Effector CD8-positive, alpha-beta T cell (primary cell): ENCODE results near the gene SORBS1.

Experiments
- DNase-seq: peaks from one replicate; lab custom pipeline; 2025; lab: John Stamatoyannopoulos, UW

Gene SORBS1

DNA sequence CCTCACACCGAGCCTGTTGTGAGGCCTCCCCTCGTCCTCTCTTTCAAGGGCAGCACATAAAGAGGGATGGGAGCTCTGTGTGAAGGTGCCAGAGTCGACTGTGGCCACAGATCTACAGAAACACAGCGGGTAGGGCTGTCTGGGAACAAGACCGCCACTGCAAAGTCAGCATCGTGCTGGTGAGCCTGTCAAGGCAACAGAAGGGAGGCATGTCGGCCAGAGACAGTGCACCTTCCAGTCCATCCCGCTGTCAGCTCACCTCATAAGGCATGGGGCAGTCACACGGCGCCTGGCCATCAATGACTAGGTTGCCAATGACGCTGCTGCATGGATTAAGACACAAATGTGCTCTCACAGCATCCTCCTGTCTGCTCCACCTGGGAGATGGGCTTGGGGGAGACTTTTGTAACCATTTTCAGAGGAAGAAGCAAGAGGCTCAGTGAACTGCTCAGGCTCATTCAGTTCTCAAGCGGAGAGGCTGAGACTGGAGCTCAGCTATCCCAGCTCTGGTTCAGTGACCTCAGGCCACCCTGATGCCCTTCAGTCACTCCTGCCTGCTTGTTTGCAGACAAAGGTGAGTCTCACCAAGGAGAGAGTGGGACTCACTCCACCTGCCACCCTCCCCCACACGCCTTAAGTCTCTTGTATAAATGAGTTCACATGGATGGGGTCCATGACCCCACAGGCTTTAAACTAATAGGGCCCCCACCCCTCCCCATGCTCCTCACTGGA, 125.5 kb downstream of the SORBS1 start:
- no peak for DNase-seq

DNA sequence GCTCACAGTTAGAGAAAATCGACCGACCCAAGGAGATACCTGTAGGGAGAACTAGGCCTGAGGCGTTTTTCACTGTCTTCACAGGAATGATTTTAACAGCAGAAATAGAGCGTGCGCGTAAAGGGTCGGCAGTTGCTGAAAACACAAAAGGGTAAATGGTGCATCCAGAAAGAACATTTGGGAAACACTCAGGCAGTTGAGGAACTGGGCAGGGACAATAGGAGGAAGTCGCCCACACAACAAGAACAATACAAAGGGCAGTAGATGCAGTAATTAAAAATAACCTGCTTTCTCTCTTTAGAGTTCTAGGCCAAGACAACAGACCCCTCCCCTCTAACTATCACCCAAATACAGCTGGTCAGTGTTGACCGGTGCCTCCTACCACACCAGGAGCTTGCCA, 126.6 kb downstream of the SORBS1 start:
- no peak for DNase-seq

DNA sequence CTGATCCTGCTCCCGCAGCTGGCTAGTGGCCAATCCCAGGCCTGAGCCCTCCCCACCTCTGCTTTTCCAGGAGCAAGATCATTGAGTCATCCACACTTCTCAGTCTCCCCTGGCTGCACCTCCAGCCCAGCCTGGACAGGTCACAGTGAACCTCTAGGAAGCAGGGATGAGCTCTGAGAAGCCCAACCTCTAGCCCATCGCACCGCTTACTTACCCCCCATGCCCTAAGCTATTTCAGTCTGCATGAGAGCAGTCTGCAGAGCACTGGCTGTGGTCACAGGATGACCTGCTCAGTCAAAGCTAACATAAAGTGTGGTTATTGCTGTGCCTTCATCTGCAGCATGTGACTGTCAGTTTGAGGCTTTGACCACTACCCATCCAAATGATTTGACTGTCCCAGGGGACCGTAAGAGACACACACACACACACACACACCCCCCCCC, 129.2 kb downstream of the SORBS1 start:
- DNase-seq, result no peak

DNA sequence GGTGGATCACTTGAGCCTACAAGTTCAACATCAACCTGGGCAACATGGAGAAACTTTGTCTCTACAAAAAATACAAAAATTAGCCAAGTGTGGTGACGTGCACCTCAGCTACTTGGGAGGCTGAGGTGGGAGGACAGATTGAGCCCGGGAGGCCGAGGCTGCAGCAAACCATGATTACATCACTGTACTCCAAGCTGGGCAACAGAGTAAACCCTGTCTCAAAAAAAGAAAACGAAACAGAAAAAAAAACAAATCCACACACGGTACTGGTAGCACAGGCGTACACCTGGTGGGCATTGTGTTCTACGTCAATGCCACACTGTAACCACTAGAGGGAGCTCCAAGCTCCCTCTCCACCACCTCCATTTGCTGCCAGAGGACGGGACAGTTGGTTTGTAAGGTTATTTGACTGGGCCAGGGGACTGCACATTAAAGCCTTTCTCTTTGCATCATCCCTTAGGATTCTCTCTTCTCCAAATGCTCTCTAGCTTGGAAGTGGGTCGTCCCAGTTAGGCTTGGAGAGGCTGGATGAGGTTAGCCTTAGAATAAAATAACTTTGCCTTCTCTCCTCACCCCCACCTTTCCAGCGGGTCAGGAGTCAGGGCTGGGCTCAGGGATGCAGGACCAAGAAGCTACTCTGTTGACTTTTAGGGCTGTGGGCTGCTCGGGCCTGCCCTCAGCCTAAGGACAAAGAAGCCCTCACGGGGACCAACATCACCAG, 130.8 kb downstream of the SORBS1 start:
- DNase-seq, result peak; percentile 5

DNA sequence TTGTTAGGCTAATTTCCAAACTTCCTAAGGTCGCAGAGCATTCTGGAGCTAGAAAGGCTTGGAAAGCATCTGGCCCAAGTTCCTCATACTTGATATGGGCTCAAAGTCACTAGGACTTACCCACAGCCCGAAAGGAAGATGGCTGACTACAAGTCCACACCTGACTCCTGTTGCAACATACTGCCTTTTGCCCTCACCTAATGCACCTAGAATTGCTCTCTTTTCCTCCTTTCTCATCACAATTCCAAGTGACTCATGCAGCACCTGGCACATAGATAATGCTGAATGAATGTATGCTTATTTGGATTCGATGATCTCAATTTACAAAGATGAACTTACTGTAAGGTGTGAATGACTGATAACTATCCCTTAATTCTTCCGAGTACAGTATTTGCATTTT, 131.5 kb downstream of the SORBS1 start:
- no peak for DNase-seq

DNA sequence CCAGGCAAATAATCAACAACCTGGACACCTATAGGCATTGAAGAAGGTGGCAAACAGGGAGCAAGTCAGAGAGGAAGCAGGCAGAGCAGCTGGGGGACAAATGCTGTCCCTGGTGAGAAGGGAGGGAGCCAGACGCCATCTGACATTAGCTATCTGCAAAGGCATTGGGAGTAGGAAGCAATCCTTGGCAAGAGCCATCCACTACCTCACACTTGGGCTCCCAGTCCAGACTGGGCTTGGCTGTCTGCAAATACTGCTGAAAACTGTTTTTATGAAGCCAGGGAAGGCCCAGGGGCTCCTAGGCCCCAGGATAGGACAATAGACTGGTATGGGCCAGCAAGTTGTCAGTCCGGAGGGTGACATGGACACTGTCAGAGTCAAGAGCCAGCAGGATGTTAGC, 132.5 kb downstream of the SORBS1 start:
- no peak for DNase-seq

DNA sequence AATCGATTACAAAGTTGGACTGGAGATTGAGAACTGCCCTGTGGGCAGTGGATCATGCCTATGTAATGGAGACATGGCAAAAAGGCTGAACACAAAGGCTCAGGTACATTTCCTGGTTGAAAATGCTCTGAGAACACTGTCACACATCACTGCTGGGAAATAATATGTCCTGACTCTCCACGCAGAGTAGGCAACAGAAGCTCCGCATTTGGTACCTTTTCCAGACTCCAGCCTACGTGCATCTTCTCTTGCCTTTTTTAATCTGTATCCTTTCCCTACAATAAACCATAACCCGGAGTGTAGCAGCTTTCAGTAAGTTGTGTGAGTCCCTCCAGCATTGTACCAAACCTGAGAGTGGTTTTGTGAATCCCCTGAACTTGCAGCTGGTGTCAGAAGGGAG, 134.7 kb downstream of the SORBS1 start:
- no peak for DNase-seq

DNA sequence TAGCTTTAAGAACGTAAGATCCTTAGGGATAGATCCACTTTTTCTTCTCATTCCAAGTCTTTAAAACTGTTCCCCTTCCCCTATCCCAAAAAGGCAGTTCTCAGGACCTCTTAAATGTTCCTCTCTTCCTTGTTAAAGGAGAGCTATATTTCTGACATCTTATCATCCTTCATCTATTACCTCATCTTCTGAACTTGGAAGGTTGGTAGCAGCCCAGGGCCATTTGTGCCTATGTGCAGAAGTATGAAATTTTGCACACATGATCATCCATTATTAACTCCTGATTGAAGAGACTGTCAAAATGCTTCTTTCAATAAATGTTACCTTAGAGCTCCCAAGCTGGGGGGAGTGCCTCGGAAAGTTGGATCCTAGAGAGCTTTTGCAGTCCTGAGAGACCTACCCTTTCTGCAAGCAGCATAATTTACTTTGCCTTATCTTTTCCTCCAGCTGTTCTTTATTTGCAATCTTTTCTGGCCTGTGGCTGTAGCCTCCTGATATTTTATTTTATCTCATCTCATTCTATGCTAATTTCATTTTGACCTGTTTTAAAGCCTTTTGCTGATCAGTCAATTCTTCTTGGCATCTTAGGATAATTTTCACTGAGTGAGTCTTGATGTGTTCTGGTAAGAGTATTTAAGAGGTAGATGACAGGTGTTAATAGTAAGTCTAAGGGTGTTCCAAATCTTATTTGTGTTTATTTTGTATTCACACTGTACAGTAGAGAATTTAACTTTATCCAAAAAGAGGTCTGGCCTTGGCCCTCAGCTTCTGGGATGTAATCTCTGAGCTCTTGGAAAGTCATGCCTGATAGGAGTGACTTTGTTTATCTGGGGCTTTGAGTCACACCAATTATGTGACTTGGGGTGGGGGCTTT, 135.3 kb downstream of the SORBS1 start:
- DNase-seq, result no peak

DNA sequence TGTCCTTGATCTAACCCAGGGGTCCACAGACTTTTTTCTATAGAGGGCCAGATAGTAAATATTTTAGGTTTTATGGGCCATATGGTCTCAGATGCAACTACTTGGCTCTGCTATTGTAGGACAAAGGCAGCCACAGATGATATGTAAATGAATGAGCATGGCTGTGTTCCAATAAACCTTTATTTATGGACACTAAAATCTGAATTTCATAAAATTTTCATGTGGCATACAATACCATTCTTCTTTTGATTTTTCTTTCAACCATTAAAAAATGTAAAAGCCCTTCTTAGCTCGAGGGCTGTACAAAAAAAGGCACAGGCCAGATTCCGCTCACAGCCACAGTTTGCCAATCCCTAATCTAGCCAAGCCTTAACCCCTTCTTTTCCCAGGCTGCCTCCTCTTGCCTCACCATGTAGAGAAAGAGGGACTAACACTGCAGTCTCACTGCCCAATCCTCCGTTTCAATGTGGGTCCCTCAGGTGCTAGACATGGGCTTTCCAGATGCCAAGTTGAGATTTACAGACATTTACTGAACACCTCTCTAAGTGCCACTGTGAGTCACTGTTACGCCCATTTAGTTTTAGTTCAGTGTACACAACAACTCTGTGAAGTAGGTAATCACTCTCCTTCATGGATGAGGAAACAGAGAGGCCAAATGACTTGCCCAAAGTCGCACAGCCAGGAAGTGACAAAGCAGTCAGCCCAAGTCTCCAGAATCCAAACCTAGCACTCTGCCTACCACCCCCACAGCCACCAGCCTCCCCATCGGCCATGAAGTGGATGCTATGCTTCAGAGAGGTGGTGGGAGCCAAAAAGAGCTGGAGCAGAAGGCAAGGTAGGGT, 137.8 kb downstream of the SORBS1 start:
- no peak for DNase-seq

DNA sequence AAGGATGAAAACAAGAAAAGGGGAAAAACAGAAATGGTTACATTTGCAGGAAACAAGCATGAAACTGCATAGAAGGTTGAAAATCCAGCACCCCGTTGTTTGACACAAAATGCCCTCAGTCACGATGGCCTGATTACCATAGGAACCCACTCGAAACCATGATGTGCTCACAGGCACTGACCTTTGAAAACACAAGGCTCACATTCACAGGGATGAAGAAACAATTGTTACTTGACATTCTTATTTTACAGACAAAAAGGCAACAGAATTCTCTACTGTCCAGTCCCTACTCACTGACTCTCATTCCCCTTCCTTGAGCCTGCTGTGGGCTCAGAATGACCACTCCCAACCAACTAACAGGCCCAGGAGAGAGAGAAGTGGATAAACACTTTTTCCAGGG, 138.9 kb downstream of the SORBS1 start:
- DNase-seq, result no peak

DNA sequence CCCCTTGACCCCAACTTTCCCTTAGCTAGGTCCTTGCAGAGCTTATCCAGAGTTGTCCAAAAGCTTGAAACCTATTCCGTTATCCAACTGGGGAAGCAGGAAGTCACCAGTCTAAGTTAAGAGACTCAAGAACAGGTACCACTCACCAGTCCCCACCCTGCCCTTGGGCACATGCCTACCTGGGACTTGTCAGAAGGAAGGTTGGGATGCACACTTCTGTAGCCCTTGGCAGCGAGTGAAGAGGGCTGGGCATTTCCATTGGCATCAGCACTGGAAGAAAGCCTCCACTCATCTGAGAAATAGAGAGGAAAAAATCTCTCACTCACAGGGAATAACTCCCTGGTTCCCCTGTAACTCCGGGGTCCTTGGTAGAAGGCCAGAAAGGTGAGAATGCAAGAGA, 139.4 kb downstream of the SORBS1 start:
- no peak for DNase-seq

DNA sequence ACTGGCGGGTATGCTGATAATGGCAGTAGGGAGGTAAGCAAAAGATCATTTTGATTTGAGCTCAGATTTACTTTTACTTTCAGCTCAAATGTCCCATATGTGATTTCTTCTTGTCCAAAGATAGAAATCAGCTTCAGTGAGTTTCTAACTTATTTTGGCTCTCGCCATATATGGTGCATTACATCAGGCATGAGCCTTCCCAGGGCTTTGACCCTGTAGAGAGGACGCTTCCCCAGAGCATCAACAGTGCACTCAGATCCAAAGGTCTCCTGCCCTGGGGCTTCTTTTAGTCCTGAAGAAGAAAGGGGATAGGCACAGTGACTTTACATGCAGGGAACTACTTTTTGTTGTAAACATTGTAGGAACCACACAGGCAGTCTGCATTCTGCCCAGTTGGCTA, 141.8 kb downstream of the SORBS1 start:
- DNase-seq, result no peak

DNA sequence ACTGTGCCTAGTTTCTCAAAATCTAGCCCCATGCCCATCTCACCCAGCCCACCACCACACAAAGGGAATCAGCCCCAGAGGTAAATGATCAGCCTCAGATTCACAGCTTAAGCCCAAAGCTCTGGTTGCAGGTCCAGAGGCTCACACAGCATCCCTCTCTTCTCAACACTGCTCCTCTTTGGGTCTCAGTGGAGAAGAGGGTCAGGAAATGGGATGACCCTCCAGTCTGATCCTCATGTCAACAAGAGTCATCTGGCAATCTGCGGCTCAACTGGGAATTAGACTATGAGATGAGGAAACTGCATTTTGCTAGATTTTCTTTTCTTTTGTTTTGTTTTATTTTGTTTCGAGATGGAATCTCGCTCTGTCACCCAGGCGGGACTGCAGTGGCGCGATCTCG, 144.2 kb downstream of the SORBS1 start:
- DNase-seq, result no peak

DNA sequence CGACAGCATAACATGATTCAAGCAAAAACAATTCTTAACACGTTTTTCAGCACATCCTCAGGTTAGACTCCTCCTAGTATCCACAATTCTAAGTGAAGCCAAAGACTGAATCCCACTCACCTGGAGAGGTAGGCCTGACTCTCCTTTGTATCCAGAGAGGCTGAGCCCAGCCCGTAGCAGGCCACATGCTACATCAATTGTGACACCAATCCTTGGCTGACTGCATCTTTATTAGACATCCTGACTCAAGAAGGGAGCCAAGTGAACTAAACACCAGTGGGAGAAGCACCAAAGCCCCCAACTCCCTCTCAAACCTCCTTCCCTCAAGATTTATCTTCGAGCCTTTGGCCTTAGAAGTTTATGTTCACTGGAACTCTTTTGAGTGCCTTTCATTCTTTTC, 144.9 kb downstream of the SORBS1 start:
- DNase-seq, result no peak

DNA sequence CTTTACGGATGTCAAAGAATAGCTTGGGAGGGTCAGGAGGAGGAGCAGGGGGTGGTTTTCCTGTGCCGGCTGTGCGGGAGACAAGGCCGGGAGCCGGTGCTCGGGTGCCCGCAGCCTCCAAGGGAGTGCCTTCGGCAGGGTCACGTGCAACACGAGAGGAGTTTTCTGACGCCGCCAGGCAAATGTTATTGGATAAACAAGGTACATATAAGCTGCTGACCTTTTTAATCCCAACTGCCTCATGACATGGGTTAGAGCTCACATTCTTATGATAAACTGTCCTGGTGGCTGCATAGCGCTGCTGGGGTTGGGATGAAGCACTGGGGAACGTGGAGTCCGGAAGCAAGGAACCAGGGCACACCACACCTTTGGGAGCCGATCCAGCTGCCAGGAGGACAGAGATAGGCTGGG, 145.5 kb downstream of the SORBS1 start:
- DNase-seq, result no peak

DNA sequence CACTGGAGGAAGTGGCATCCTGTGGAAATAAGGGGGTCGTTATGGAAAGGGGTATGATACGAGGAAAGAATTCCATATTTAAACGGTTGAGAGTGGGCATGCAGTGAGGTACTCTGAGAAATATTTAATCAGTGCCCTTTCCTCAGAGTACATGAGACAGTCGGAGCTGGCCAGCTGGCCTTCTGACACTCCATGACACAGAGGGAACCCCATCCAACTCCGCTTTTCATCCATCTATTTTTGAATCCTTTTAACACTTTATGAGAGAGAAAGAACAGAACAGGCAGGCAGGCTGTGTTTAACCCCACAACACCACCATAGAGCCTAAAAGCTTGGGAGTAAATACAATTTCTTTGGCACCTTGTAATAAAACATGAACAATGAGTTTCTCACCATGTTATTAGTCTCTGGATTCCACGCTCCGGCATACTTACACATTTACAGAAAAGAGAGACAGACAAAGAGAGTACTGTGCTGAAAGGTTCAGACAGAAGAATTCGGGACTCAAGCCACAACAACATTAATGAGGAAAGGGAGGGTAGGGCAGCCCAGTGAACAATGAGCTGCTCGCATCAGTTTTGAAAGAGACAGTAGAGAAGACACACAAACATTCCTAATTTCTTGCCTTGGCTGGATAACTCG, 146.2 kb downstream of the SORBS1 start:
- DNase-seq, result no peak

DNA sequence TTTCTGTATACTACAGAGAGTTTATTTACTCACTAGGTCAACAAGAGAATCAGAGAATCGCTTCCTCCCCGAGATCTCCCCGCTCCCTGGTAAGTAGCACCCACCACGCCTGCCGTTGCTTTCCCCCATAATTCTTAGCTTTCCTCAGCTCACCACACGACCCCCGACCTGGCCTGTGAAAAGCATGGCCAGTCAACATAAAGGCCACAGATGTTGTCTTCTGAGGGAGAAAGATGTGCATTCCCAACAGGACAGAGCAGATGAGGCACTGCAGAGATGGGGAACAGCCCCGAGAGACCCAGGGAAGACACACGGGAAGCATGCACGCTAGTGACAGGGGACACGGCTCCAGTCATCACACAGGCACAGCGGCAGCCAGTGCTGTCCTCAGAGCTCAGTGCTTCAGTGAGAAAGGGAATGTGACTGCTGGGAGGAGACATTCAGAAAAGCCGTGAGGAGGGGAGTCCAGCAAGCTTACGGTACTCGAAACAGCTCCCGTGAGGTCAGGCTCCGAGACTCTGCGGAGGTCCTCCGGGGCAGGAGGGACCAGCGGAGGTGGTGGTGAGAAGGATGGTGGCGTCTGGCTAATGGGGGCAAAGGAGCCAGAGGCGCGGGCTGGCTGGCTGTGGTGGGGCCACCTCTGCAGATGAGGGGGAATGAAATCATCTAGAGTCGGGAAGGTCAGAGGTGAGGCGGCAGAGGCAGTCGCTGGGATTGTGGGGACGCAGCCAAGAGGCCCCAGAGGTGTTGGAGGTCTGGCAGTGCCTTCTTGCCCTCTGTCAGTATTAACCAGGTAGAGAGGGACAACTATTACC, 146.9 kb downstream of the SORBS1 start:
- no peak for DNase-seq

DNA sequence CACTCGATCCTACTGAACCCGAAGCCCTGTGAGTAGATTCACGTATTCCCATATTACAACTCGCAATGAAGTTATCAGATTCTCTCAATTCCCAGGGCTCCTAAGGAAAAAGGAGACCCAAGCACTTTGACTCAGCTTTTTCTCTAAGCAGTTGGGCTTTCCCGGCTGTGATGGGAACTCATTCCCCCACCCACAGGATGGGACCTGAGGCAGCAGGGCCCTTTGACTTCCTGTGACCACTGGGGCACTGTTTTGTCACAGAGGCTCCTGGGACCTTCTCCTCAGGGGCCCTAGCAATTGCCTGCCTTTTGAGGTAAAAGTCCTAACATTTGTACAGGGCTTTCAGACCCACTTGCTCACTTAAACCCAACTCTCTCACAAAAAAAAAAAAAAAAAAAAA, 147.6 kb downstream of the SORBS1 start:
- DNase-seq, result no peak

DNA sequence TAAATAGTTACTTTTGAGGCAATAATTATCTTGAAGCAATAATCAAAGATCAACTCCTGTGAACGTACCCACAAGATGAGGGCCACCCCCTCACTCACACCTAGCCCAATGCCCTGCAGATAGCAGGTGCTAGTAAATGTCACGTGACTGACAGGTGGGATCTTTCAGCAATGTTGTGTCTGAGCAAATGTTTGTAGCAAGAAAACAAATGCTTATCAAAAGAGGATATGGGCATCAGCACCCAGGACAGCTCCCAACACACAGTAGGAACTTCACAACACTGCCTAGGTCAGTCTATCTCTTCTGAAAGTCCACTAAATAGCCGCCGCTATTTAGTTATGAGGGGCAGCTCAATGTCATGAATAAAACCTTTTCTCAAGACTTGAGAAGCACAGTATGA, 149.5 kb downstream of the SORBS1 start:
- no peak for DNase-seq
